Gastroesophageal sphincter (tissue), 4 donors: ENCODE measurements around the gene SYT11. TPM values are rescaled to one million over a fixed set of nuclear protein-coding genes. Genes with fewer than 3 reads are reported as not detected.

Experiments
- ATAC-seq: fragments of 150-250 bp; one replicate; pipeline ENCODE4 v1.9.1; 2016; ENCODE audit warnings: mild to moderate bottlenecking, moderate library complexity
- H3K27ac ChIP-seq, 4 donors: fragments of 200-600 bp; sonication (generic) in 3 of 4; 1 replicate in 3 of 4; 2 replicates in 1 of 4; pipeline ENCODE4 v1.5.1; 2016 to 2019
- H3K27me3 ChIP-seq: fragments of 200-600 bp; sonication (generic); one replicate; pipeline ENCODE4 v1.5.1; 2019
- H3K36me3 ChIP-seq, 2 donors: fragments of 200-600 bp; sonication (generic); one replicate each; pipeline ENCODE4 v1.5.1; 2019; ENCODE audit warnings: control low read depth in 1 of 2
- H3K4me1 ChIP-seq, 3 donors: fragments of 200-600 bp; sonication (generic); 1 replicate in 2 of 3; 2 replicates in 1 of 3; pipeline ENCODE4 v1.5.1; 2016 to 2019; ENCODE audit warnings: control low read depth in 2 of 3
- H3K4me3 ChIP-seq, 2 donors: fragments of 200-600 bp; sonication (generic); one replicate each; pipeline ENCODE4 v1.5.1; 2019; ENCODE audit warnings: mild to moderate bottlenecking in 1 of 2, moderate library complexity in 1 of 2
- H3K9me3 ChIP-seq, 3 donors: fragments of 200-600 bp; sonication (generic); one replicate each; pipeline ENCODE4 v1.5.1; 2017 to 2019; ENCODE audit warnings: control low read depth in 2 of 3
- CTCF ChIP-seq, 4 experiments: fragments of 200-600 bp in 2 of 4; fragments of 450-650 bp in 2 of 4; sonication (generic) in 1 of 4; IDR thresholded peaks; one replicate each; pipeline ENCODE4 v1.5.1; 2017 to 2019; ENCODE audit warnings: antibody characterized with exemption in 4 of 4, mild to moderate bottlenecking in 2 of 4, moderate library complexity in 2 of 4
- EP300 ChIP-seq: sonication (generic); formaldehyde crosslinking; IDR thresholded peaks from one replicate; pipeline ENCODE4 v1.6.1; 2017; ENCODE audit warnings: antibody characterized with exemption, mild to moderate bottlenecking
- POLR2A ChIP-seq, 2 donors: fragments of 450-650 bp; IDR thresholded peaks; one replicate each; pipeline ENCODE4 v1.6.1; 2017; ENCODE audit warnings: antibody characterized with exemption in 2 of 2, mild to moderate bottlenecking in 2 of 2, moderate library complexity in 1 of 2
- POLR2AphosphoS5 ChIP-seq: sonication (generic); formaldehyde crosslinking; IDR thresholded peaks from one replicate; pipeline ENCODE4 v1.6.1; 2017; ENCODE audit warnings: antibody characterized with exemption
- WGBS, 2 donors: methylation state at CpG; one replicate each; pipeline ENCODE4 v1.1.5; 2018; ENCODE audit warnings: low coverage in 1 of 2; 5-methylcytosine and 5-hydroxymethylcytosine counted together
- total RNA-seq, 4 donors: library from RNA; depleted of rRNA; stranded (reverse); fragments of >200 nt; gene quantifications; one replicate each; pipeline ENCODE4 v1.1.0, GENCODE V29; 2016

The SYT11 gene
- total RNA-seq, 4 donors from 2014 or later: 10.4 to 25.7 (median 19.7) TPM

GRCh38 chr1:155910621-155911121, 51.3 kb downstream of the SYT11 start:
- no peaks in the 10 kb centered on the region for H3K27me3 ChIP-seq
- H3K9me3 ChIP-seq: no peaks in the 10 kb centered on the region
- H3K36me3 ChIP-seq: peaks cover 11 to 77% of the 10 kb centered on the region in 2 donors
- peak; percentile 74 for ATAC-seq
- peak overlapping the region; percentile 94 to 98 (median 95) for H3K27ac ChIP-seq
- peak overlapping the region; percentile 87 to 99 for H3K4me3 ChIP-seq
- peaks cover 3 to 41% (median 5%) of the 10 kb centered on the region in 3 donors for H3K4me1 ChIP-seq
- TF ChIP-seq POLR2AphosphoS5 (no peak), CTCF (IDR thresholded peaks at IDR 0.05) (no peak), POLR2A (IDR thresholded peaks at IDR 0.05) (no peak), EP300 (no peak)
- 0 to 2% methylated on average over 7 to 8 of the region's 11 CpGs for WGBS, 2 donors

GRCh38 chr1:155911156-155912055, 52.0 kb downstream of the SYT11 start, which contains the start of gene RIT1:
Gene RIT1, minus strand, starts transcription at chr1:155911349. Its CDS starts 588 bp downstream, at chr1:155910761.
- peak within 1 kb of the TSS; percentile 87 to 99 for H3K4me3 ChIP-seq
- peaks cover 3 to 36% (median 5%) of the 10 kb centered on the region in 3 donors for H3K4me1 ChIP-seq
- H3K9me3 ChIP-seq: no peaks in the 10 kb centered on the region
- peak; percentile 96 for ATAC-seq
- no peak for TF ChIP-seq EP300
- TF ChIP-seq POLR2AphosphoS5: peak; percentile 85
- TF ChIP-seq POLR2A (IDR thresholded peaks at IDR 0.05): peak; percentile 44 to 48
- TF ChIP-seq CTCF (IDR thresholded peaks at IDR 0.05): peak in 3 of 4 experiments; percentile 21 to 50 (median 49)
- WGBS, 2 donors: 18 to 20% methylated on average over 7 to 9 of the region's 34 CpGs
- H3K27me3 ChIP-seq: no peaks in the 10 kb centered on the region
- peaks cover 11 to 77% of the 10 kb centered on the region in 2 donors for H3K36me3 ChIP-seq
- peak within 1 kb of the TSS; percentile 94 to 98 (median 95) for H3K27ac ChIP-seq

- Histone ChIP-seq H3K4me3 (no peak overlapping the region), H3K36me3 (peaks cover 11 to 77% of the 10 kb centered on the region in 2 donors), H3K9me3 (no peaks in the 10 kb centered on the region), H3K27ac (peak overlapping the region; percentile 94 to 98 (median 95)), H3K27me3 (no peaks in the 10 kb centered on the region), H3K4me1 (peaks cover 3 to 36% (median 5%) of the 10 kb centered on the region in 3 donors)
- no peak for ATAC-seq
- no peak for TF ChIP-seq POLR2A (IDR thresholded peaks at IDR 0.05)
- TF ChIP-seq CTCF (IDR thresholded peaks at IDR 0.05): no peak
- no peak for TF ChIP-seq EP300
- no peak for TF ChIP-seq POLR2AphosphoS5
- 17% methylated on average over 1 of the region's 11 CpGs; no CpG with 5 or more reads in 1 of the 2 donors for WGBS, 2 donors
These were observed 52.7 kb downstream of the SYT11 start for GRCh38 chr1:155912056-155912536.

- H3K4me3 ChIP-seq: no peak overlapping the region
- no peak for ATAC-seq
- peaks cover 3 to 24% (median 5%) of the 10 kb centered on the region in 3 donors for H3K4me1 ChIP-seq
- H3K27me3 ChIP-seq: no peaks in the 10 kb centered on the region
- no peaks in the 10 kb centered on the region for H3K9me3 ChIP-seq
- peak overlapping the region in 2 of 4 donors; percentile 21 to 42 for H3K27ac ChIP-seq
- no peak for TF ChIP-seq EP300
- no peak for TF ChIP-seq CTCF (IDR thresholded peaks at IDR 0.05)
- no peak for TF ChIP-seq POLR2A (IDR thresholded peaks at IDR 0.05)
- no peak for TF ChIP-seq POLR2AphosphoS5
- peaks cover 21 to 77% of the 10 kb centered on the region in 2 donors for H3K36me3 ChIP-seq
- 53 to 67% methylated on average over 2 to 4 of the region's 6 CpGs for WGBS, 2 donors
These were observed 54.8 kb downstream of the SYT11 start for GRCh38 chr1:155913969-155914757.
